ENCODE results near the gene MUC5B.
"Not testable (repeated sequence)": the region's sequence is repeated elsewhere in the genome, so short reads cannot be mapped to it uniquely, and the experiment has no call there.

MUC5B gene, protein sequence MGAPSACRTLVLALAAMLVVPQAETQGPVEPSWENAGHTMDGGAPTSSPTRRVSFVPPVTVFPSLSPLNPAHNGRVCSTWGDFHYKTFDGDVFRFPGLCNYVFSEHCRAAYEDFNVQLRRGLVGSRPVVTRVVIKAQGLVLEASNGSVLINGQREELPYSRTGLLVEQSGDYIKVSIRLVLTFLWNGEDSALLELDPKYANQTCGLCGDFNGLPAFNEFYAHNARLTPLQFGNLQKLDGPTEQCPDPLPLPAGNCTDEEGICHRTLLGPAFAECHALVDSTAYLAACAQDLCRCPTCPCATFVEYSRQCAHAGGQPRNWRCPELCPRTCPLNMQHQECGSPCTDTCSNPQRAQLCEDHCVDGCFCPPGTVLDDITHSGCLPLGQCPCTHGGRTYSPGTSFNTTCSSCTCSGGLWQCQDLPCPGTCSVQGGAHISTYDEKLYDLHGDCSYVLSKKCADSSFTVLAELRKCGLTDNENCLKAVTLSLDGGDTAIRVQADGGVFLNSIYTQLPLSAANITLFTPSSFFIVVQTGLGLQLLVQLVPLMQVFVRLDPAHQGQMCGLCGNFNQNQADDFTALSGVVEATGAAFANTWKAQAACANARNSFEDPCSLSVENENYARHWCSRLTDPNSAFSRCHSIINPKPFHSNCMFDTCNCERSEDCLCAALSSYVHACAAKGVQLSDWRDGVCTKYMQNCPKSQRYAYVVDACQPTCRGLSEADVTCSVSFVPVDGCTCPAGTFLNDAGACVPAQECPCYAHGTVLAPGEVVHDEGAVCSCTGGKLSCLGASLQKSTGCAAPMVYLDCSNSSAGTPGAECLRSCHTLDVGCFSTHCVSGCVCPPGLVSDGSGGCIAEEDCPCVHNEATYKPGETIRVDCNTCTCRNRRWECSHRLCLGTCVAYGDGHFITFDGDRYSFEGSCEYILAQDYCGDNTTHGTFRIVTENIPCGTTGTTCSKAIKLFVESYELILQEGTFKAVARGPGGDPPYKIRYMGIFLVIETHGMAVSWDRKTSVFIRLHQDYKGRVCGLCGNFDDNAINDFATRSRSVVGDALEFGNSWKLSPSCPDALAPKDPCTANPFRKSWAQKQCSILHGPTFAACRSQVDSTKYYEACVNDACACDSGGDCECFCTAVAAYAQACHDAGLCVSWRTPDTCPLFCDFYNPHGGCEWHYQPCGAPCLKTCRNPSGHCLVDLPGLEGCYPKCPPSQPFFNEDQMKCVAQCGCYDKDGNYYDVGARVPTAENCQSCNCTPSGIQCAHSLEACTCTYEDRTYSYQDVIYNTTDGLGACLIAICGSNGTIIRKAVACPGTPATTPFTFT (N-terminal part only)

DNA sequence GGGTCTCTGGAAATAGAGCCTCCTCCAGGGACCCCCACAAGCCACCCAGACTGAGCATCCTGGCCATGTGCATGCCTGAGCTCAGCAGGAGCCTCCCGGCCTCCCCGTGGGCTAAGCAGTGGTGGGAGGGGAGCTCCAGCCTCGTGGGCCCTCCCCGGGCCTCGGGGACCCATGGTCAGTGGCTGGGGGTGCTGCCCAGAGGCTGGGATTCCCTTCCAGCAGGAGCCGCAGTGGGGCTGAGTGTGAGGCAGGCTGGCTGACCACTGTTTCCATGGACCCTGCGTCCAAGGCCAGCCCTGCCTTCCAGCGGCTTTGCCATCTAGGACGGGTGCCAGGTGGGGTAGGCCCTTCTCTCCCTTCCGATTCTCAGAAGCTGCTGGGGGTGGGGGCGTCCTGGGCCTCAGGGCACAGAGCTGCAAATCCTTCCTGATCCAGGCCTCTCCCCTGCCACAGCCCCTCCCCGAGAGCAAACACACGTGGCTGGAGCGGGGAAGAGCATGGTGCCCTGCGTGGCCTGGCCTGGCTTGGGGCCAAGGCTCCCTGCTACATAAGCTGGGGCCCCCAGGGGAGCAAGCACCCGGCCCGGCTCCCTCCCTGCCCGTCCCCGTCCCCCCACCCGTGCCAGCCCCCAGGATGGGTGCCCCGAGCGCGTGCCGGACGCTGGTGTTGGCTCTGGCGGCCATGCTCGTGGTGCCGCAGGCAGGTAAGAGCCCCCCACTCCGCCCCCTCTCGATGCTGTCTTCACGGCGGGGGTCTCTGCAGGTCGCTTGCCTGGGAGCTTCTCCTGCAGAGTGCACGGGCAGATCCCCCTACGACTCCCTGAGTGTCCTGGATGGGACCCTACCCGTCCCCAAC is at the start of gene MUC5B:
TSS of gene MUC5B (plus strand) at position 576 of the 855 bp plus-strand sequence. CDS start at position 634, 58 bp downstream.
- no peak for DNase-seq

- not testable (repeated sequence) for DNase-seq
Measured at GRCh38 chr11:1173396-1173795, 49.5 kb upstream of the MUC5B start.

- DNase-seq, result no peak
Measured at GRCh38 chr11:1174441-1175370, 48.2 kb upstream of the MUC5B start.

GRCh38 chr11:1175461-1176223 is 47.2 kb upstream of the MUC5B start:
- DNase-seq, result no peak

DNA sequence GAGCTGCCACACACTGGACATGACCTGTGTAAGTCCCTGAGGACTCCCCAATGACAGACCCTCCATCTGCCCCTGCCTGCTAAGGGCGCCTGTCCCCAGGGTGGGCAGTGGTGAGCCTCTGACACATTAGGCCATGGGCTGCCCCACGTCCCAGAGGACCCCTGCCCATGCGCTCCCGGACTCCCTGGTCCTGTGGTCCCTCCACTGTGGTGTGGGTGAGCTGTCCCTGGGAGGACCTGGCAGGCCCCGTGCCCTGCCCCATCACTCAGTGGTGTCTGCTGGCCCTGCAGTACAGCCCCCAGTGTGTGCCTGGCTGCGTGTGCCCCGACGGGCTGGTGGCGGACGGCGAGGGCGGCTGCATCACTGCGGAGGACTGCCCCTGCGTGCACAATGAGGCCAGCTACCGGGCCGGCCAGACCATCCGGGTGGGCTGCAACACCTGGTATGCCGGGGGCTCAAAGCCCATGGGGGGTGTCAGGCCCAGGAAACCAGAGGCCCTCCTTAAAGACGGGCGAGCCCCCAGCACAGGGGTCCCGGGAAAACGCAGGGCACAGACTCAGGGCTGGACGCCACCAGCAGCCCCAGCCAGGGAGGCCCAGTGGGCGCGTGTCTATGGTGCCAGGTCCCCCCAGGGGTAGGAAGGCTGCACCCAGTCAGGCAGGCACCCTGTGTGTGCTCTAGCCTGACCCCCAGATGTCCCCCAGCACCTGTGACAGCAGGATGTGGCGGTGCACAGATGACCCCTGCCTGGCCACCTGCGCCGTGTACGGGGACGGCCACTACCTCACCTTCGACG is 46.4 kb upstream of the MUC5B start:
- DNase-seq, result no peak

GRCh38 chr11:1177020-1177770 is 45.7 kb upstream of the MUC5B start:
- no peak for DNase-seq

DNA sequence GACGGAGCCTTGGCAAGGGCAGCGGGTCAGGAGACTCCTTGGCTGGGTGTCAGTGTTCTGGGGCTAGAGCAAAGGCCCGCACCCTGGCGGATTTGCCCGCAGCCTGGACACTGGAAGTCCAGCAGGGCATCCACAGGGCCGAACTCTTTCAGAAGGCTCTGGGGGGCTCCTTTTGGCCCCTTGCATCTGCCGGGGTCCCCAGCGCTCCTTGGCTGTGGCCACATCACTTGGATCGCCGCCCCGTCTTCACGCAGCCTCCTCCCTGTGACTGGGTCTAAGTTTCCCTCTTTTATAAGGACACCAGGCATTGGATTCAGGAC is 45.1 kb upstream of the MUC5B start:
- no peak for DNase-seq

DNA sequence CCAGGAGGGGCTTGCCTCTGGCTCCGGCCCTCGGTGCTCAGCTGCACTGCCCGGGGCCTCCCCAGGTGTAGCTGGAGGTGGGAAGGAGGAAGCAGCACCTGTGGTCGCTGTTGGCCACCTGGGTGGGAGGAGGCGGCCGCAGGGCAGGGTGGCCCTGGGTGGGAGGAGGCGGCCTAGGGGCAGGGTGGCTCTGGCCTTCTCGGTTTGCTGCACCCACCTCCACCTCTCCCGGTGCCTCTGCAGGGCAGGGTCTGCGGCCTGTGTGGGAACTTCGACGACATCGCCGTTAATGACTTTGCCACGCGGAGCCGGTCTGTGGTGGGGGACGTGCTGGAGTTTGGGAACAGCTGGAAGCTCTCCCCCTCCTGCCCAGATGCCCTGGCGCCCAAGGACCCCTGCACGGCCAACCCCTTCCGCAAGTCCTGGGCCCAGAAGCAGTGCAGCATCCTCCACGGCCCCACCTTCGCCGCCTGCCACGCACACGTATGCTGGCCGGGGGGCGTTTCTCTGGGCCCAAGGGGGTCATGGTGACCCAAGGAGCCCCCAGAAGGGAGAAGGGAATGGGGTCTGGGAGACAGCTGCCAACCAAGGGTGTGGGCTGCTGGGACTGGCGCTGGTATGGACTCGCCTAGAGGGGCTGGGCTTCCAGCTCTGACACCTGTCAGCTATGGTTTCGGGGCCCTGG is 44.5 kb upstream of the MUC5B start:
- DNase-seq, result no peak

DNA sequence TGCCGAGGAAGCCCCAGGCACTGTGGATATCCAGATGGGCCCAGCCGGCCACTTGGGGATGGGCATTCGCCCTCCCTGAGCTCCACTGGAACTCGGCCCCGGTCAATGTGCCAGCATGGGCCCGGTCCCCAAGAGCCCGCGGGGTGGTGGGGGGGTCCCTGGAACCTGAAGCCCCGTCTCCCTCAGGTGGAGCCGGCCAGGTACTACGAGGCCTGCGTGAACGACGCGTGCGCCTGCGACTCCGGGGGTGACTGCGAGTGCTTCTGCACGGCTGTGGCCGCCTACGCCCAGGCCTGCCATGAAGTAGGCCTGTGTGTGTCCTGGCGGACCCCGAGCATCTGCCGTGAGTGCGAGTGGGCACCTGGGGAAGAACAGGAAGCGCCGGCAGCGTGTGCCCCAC is 44.0 kb upstream of the MUC5B start:
- no peak for DNase-seq

- no peak for DNase-seq
Measured at GRCh38 chr11:1179641-1180040, 43.2 kb upstream of the MUC5B start.

GRCh38 chr11:1180171-1180570 is 42.7 kb upstream of the MUC5B start:
- DNase-seq, result no peak

DNA sequence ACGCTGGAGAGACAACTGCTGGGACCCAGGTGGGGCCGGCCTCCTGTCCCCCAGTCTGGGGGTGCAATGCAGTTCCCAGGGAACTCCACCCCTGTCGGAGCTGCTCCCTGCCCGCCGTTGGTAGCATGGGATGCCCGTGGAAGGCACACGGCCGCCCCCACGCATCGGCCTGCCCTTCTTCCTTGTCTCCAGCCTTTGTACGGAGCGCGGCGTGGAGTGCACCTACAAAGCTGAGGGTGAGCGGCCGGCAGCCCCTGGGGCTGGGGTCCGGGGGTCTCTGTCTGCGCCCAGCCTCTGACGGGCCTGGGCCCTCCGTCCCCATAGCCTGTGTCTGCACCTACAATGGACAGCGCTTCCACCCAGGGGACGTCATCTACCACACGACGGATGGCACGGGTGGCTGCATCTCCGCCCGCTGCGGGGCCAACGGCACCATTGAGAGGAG is 41.9 kb upstream of the MUC5B start:
- DNase-seq, result no peak

DNA sequence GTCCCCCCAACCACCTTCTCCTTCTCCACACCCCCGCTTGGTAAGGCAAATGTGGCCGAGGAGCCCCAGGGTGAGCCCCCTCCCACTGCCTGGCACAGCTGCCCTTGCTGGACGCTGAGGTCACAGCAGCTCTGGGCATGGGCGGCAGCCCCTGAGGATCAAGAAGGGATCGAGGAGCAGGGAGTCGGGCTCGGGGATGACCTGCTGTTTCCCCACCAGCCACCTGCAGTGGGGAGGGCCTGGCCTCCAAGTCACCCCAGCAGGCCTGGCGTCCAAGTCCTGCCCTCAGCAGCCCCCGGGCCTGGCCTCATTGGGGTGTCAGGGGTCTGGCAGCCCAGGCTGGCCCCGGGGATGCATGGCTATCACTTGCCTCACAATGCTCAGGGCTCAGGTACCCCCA is 41.4 kb upstream of the MUC5B start:
- DNase-seq, result no peak

- no peak for DNase-seq
Measured at GRCh38 chr11:1181853-1182535, 40.9 kb upstream of the MUC5B start.

- DNase-seq, result not testable (repeated sequence)
Measured at GRCh38 chr11:1184139-1184538, 38.7 kb upstream of the MUC5B start.

- not testable (repeated sequence) for DNase-seq
Measured at GRCh38 chr11:1188451-1189130, 34.3 kb upstream of the MUC5B start.

DNA sequence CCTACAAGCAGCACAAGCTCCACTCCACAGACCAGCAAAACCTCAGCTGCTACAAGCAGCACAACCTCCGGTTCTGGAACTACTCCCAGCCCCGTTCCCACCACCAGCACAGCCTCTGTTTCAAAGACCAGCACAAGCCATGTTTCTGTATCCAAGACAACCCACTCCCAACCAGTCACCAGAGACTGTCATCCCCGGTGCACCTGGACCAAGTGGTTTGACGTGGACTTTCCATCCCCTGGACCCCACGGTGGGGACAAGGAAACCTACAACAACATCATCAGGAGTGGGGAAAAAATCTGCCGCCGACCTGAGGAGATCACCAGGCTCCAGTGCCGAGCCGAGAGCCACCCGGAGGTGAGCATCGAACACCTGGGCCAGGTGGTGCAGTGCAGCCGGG is 33.0 kb upstream of the MUC5B start:
- not testable (repeated sequence) for DNase-seq

All from activated CD8-positive, alpha-beta memory T cell treated with anti-CD3 and anti-CD28 coated beads, Interleukin-2, amount 50 U/mL, for 48 hours (primary cell).